Measurements from ENCODE around the gene TTC7B. TPM values are rescaled to one million over a fixed set of nuclear protein-coding genes. Genes with fewer than 3 reads are reported as not detected.

TTC7B gene
- total RNA-seq, 2 experiments from 2014 or later = 5.6 to 7.8 TPM

GRCh38 chr14:90593254-90594040 lies 222.8 kb downstream of the TTC7B start:
- H3K36me3 Mint-ChIP-seq (ENCODE audit: low read depth) = no peaks in the 10 kb centered on the region
- DNase-seq (no peak), ATAC-seq (no peak)
- intact Hi-C loops (cut with micrococcal nuclease) = no loop called here
- ChIA-PET POLR2A (interaction anchor here (1.3 kb wide), 1 partner anchor 9 kb away, joined by 3 read pairs; no protein-coding TSS in a partner anchor), CTCF (no interaction called here)
- no peak overlapping the region for H3K4me3 Mint-ChIP-seq
- no peak overlapping the region for H3K27ac Mint-ChIP-seq
- no peaks in the 10 kb centered on the region for H3K27me3 Mint-ChIP-seq
- no peak for TF ChIP-seq CTCF (IDR thresholded peaks at IDR 0.05)
- no peaks in the 10 kb centered on the region for H3K4me1 Mint-ChIP-seq (ENCODE audit: low read depth)
- H3K9me3 Mint-ChIP-seq = no peaks in the 10 kb centered on the region

GRCh38 chr14:90592655-90593054 lies 223.6 kb downstream of the TTC7B start:
- Mint-ChIP-seq H3K4me3 (no peak overlapping the region), H3K27ac (no peak overlapping the region), H3K4me1 (ENCODE audit: low read depth) (no peaks in the 10 kb centered on the region), H3K27me3 (no peaks in the 10 kb centered on the region), H3K9me3 (no peaks in the 10 kb centered on the region), H3K36me3 (ENCODE audit: low read depth) (no peaks in the 10 kb centered on the region)
- intact Hi-C loops (cut with micrococcal nuclease) = no loop called here
- DNase-seq (no peak), ATAC-seq (no peak)
- CTCF ChIA-PET = no interaction called here
- no peak for TF ChIP-seq CTCF (IDR thresholded peaks at IDR 0.05)
- POLR2A ChIA-PET = interaction anchor here (1.3 kb wide), 1 partner anchor 9 kb away, joined by 3 read pairs; no protein-coding TSS in a partner anchor

GRCh38 chr14:90587918-90588317 lies 228.3 kb downstream of the TTC7B start:
- ATAC-seq (no peak), DNase-seq (no peak)
- Mint-ChIP-seq H3K27ac (no peak overlapping the region), H3K4me3 (no peak overlapping the region), H3K36me3 (ENCODE audit: low read depth) (no peaks in the 10 kb centered on the region), H3K27me3 (no peaks in the 10 kb centered on the region), H3K4me1 (ENCODE audit: low read depth) (no peaks in the 10 kb centered on the region), H3K9me3 (no peaks in the 10 kb centered on the region)
- intact Hi-C loops (cut with micrococcal nuclease) = no loop called here
- no peak for TF ChIP-seq CTCF (IDR thresholded peaks at IDR 0.05)
- CTCF ChIA-PET = interaction anchor here (1.0 kb wide), 1 partner anchor 109 kb away, joined by 5 read pairs; no protein-coding TSS in a partner anchor
- POLR2A ChIA-PET = interaction anchor here (0.6 kb wide), 1 partner anchor 16 kb away, joined by 3 read pairs; no protein-coding TSS in a partner anchor

- intact Hi-C loops (cut with micrococcal nuclease) = no loop called here
- H3K36me3 Mint-ChIP-seq (ENCODE audit: low read depth) = no peaks in the 10 kb centered on the region
- no peak overlapping the region for H3K4me3 Mint-ChIP-seq
- POLR2A ChIA-PET = no interaction called here
- H3K27ac Mint-ChIP-seq = no peak overlapping the region
- TF ChIP-seq CTCF (IDR thresholded peaks at IDR 0.05) = no peak
- no peaks in the 10 kb centered on the region for H3K27me3 Mint-ChIP-seq
- DNase-seq (no peak), ATAC-seq (no peak)
- H3K4me1 Mint-ChIP-seq (ENCODE audit: low read depth) = no peaks in the 10 kb centered on the region
- CTCF ChIA-PET = interaction anchor here (1.0 kb wide), 1 partner anchor 109 kb away, joined by 5 read pairs; no protein-coding TSS in a partner anchor
- no peaks in the 10 kb centered on the region for H3K9me3 Mint-ChIP-seq
Observed at GRCh38 chr14:90587252-90587910, 228.8 kb downstream of the TTC7B start.

- H3K9me3 Mint-ChIP-seq = no peaks in the 10 kb centered on the region
- H3K27me3 Mint-ChIP-seq = no peaks in the 10 kb centered on the region
- DNase-seq (no peak), ATAC-seq (no peak)
- no peaks in the 10 kb centered on the region for H3K36me3 Mint-ChIP-seq (ENCODE audit: low read depth)
- POLR2A ChIA-PET = no interaction called here
- intact Hi-C loops (cut with micrococcal nuclease) = no loop called here
- TF ChIP-seq CTCF (IDR thresholded peaks at IDR 0.05) = no peak
- no peak overlapping the region for H3K27ac Mint-ChIP-seq
- CTCF ChIA-PET = interaction anchor here (1.2 kb wide), 1 partner anchor 112 kb away, joined by 6 read pairs; no protein-coding TSS in a partner anchor
- no peaks in the 10 kb centered on the region for H3K4me1 Mint-ChIP-seq (ENCODE audit: low read depth)
- H3K4me3 Mint-ChIP-seq = no peak overlapping the region
Observed at GRCh38 chr14:90585106-90585505, 231.1 kb downstream of the TTC7B start.

Data from activated CD8-positive, alpha-beta T cell treated with anti-CD3 and anti-CD28 coated beads for 36 hours (primary cell).